Upper lobe of left lung (tissue), 6 donors: ENCODE results near the gene STARD9. TPM values are rescaled to one million over a fixed set of nuclear protein-coding genes. Genes with fewer than 3 reads are reported as not detected.
A peak's percentile ranks its signal among the peaks of the same experiment; 100 is the strongest.

Source experiments
- ATAC-seq, 2 donors: fragments of 200-7000 bp; cut with Tn5 transposase; one replicate each; pipeline ENCODE4 v1.9.1; 2022; ENCODE audit warnings: mild to moderate bottlenecking in 2 of 2, moderate library complexity in 2 of 2; ENCODE audit not compliant: low FRiP score in 2 of 2
- DNase-seq, 2 donors: peaks; one replicate each; pipeline ENCODE4 v3.0.0-alpha.2; 2019 to 2020
- H3K27ac ChIP-seq, 4 donors: fragments of 200-600 bp; sonication (generic); one replicate each; pipeline ENCODE4 v1.5.1; 2016 to 2019
- H3K27me3 ChIP-seq, 4 donors: fragments of 200-600 bp; sonication (generic); one replicate each; pipeline ENCODE4 v1.5.1; 2017 to 2019
- H3K36me3 ChIP-seq, 4 donors: fragments of 200-600 bp; sonication (generic); one replicate each; pipeline ENCODE4 v1.5.1; 2016 to 2019
- H3K4me1 ChIP-seq, 4 donors: fragments of 200-600 bp; sonication (generic); one replicate each; pipeline ENCODE4 v1.5.1; 2018 to 2019
- H3K4me3 ChIP-seq, 4 donors: fragments of 200-600 bp; sonication (generic); one replicate each; pipeline ENCODE4 v1.5.1; 2017 to 2019; ENCODE audit warnings: mild to moderate bottlenecking in 2 of 4, moderate library complexity in 1 of 4
- H3K9me3 ChIP-seq, 4 donors: fragments of 200-600 bp; sonication (generic); one replicate each; pipeline ENCODE4 v1.5.1; 2018 to 2019
- EP300 ChIP-seq, 4 donors: sonication (generic); formaldehyde crosslinking; IDR thresholded peaks; one replicate each; pipeline ENCODE4 v1.5.1; 2017; ENCODE audit warnings: antibody characterized with exemption in 4 of 4, control low read depth in 2 of 4
- POLR2A ChIP-seq, 4 donors: fragments of 450-650 bp; IDR thresholded peaks; one replicate each; pipeline ENCODE4 v1.5.1; 2016 to 2017; ENCODE audit warnings: antibody characterized with exemption in 4 of 4, mild to moderate bottlenecking in 2 of 4
- POLR2AphosphoS5 ChIP-seq, 2 donors: sonication (generic); formaldehyde crosslinking; IDR thresholded peaks; one replicate each; pipeline ENCODE4 v1.5.1; 2017; ENCODE audit warnings: antibody characterized with exemption in 2 of 2
- WGBS, 2 donors: methylation state at CpG; one replicate each; pipeline ENCODE4 v1.1.5; 2017 to 2018; 5-methylcytosine and 5-hydroxymethylcytosine counted together
- total RNA-seq, 6 donors: library from RNA; depleted of rRNA in 4 of 6; stranded (reverse); fragments of >200 nt in 4 of 6; gene quantifications; one replicate each; pipeline versions ENCODE4 v1.1.0 to v1.2.1, GENCODE V29; 2016 to 2021
- TF ChIP-seq, protein P1 (sequence below), 6 experiments: fragments of 450-650 bp in 4 of 6; fragments of 200-600 bp in 2 of 6; sonication (generic) in 2 of 6; IDR thresholded peaks; one replicate each; pipeline ENCODE4 v1.5.1; 2016 to 2019; ENCODE audit warnings: antibody characterized with exemption in 6 of 6
- donor health status: DM: no; HTN: no; CAD: no; lungs with moderate emphysema.
- donor health status: DM: no; HTN: yes; CAD: no; lungs with severe emphysema.

STARD9 gene
- total RNA-seq, 6 donors from 2014 or later, result 14.6 to 141 (median 28.8) TPM

DNA sequence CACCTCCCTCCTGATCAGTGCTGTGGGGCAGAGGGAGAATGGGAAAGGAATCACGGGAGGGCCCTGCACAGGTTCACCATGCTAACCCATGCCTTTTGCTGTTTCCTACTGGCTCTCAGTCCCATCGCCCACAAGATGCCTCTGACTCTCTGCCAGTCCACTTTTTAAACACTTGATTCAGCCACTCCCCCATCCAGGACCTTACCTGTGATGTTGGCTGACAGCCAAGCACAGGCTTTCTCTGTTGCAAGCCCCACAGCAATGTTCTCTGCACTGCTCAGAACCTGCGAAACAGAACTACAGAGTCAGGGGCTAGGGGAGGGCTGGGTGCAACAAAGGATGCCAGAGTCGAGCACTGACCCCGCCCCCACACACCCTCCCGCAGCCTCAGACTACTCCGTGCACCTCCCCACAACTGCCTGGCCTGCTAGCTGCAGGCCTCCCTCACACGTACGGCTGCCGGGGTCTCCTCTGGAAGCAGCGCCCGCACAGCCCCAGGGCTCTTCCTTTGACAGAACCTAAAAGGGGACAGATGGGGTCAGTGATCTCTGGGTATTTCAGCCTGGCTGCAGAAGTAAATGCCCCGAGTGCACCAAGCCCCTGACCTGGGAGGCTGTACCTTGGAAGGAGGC, 152.5 kb downstream of the STARD9 start:
- Histone ChIP-seq H3K36me3 (peaks cover 20 to 97% (median 86%) of the 10 kb centered on the region in 4 donors), H3K9me3 (no peaks in the 10 kb centered on the region), H3K27ac (no peak overlapping the region), H3K4me1 (peaks cover 0 to 15% (median 11%) of the 10 kb centered on the region in 4 donors), H3K4me3 (no peak overlapping the region), H3K27me3 (no peaks in the 10 kb centered on the region)
- DNase-seq, result peak; percentile 51 to 89
- ATAC-seq, result peak; percentile 23 to 71
- WGBS, 2 donors, result 78 to 82% methylated on average over 8 to 13 of the region's 13 CpGs
- TF ChIP-seq EP300 (IDR thresholded peaks at IDR 0.05) (no peak), POLR2A (IDR thresholded peaks at IDR 0.05) (no peak), POLR2AphosphoS5 (IDR thresholded peaks at IDR 0.05) (no peak)
- TF ChIP-seq, protein P1, sequence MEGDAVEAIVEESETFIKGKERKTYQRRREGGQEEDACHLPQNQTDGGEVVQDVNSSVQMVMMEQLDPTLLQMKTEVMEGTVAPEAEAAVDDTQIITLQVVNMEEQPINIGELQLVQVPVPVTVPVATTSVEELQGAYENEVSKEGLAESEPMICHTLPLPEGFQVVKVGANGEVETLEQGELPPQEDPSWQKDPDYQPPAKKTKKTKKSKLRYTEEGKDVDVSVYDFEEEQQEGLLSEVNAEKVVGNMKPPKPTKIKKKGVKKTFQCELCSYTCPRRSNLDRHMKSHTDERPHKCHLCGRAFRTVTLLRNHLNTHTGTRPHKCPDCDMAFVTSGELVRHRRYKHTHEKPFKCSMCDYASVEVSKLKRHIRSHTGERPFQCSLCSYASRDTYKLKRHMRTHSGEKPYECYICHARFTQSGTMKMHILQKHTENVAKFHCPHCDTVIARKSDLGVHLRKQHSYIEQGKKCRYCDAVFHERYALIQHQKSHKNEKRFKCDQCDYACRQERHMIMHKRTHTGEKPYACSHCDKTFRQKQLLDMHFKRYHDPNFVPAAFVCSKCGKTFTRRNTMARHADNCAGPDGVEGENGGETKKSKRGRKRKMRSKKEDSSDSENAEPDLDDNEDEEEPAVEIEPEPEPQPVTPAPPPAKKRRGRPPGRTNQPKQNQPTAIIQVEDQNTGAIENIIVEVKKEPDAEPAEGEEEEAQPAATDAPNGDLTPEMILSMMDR (IDR thresholded peaks at IDR 0.05), result no peak

DNA sequence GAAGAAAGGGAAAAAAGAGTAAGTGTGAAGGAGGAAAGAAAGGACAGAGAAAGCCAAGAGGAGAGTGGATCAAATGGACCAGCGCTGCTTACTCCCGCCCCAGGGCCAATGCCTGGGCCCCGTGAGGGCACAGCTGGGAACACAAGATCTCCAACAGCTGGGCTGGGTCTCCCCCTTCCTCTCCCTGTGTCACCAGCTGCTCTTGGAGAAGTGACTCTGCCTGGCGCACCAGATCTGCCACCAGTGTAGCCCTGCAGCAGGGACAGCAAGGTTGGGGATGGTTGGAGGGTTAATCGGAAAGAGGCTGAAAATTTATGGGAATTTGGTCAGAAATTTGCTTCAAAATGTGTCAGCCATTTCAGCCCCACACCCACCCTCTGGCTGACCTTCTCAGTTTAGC, 153.2 kb downstream of the STARD9 start:
- Histone ChIP-seq H3K4me1 (peaks cover 0 to 15% (median 11%) of the 10 kb centered on the region in 4 donors), H3K27ac (no peak overlapping the region), H3K27me3 (no peaks in the 10 kb centered on the region), H3K36me3 (peaks cover 22 to 97% (median 87%) of the 10 kb centered on the region in 4 donors), H3K4me3 (no peak overlapping the region), H3K9me3 (no peaks in the 10 kb centered on the region)
- ATAC-seq (no peak), DNase-seq (peak in 1 of 2 donors; percentile 34)
- TF ChIP-seq POLR2AphosphoS5 (IDR thresholded peaks at IDR 0.05) (no peak), POLR2A (IDR thresholded peaks at IDR 0.05) (no peak), EP300 (IDR thresholded peaks at IDR 0.05) (no peak)
- TF ChIP-seq, protein P1 (IDR thresholded peaks at IDR 0.05), result no peak
- 88 to 90% methylated on average over 5 of the region's 5 CpGs for WGBS, 2 donors

DNA sequence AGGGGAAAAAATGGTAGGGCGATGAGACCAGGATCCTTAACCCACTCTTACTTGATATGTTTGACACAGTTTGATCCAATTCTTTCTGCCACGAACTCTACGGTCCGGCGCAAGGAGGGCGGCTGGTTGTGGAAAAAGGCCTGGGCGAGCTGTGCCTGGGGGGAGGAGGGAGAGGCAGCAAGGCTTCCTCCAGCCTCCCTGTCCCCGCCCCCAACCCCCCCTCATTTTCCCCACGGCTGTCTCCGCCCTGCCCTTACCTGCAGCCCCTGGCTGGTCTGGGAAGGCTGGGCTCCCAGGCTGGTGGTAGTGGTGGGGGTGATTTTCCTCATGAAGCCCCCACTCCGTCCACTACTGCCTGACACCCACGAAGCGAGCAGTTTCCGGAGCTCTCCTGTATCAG, 153.6 kb downstream of the STARD9 start:
- 83 to 91% methylated on average over 11 to 14 of the region's 14 CpGs for WGBS, 2 donors
- ATAC-seq (no peak), DNase-seq (peak in 1 of 2 donors; percentile 22)
- Histone ChIP-seq H3K27me3 (no peaks in the 10 kb centered on the region), H3K27ac (no peak overlapping the region), H3K4me3 (no peak overlapping the region), H3K36me3 (peaks cover 26 to 97% (median 86%) of the 10 kb centered on the region in 4 donors), H3K4me1 (peaks cover 0 to 15% (median 11%) of the 10 kb centered on the region in 4 donors), H3K9me3 (no peaks in the 10 kb centered on the region)
- TF ChIP-seq EP300 (IDR thresholded peaks at IDR 0.05), result no peak
- TF ChIP-seq, protein P1 (IDR thresholded peaks at IDR 0.05), result no peak
- no peak for TF ChIP-seq POLR2AphosphoS5 (IDR thresholded peaks at IDR 0.05)
- TF ChIP-seq POLR2A (IDR thresholded peaks at IDR 0.05), result no peak

DNA sequence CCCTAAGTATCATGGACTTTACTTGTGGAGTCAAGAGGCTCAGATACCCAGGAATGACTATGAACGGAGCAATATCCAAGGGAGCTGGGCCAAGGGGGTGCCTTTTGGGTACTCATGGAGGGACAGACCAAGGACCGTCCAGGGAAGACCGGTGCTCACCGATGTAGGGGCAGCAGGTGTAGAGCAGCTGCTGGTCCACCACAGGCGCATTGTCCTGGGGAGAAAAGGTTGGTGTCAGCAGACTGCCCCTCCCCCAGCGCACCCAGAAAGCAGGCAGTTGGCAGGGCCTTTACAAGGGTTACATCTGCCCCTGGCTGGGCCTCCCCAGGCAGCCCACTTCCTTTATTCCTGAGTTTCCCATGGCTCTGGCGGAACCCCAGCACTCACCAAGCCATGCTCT, 154.0 kb downstream of the STARD9 start:
- H3K36me3 ChIP-seq, result peaks cover 28 to 97% (median 85%) of the 10 kb centered on the region in 4 donors

DNA sequence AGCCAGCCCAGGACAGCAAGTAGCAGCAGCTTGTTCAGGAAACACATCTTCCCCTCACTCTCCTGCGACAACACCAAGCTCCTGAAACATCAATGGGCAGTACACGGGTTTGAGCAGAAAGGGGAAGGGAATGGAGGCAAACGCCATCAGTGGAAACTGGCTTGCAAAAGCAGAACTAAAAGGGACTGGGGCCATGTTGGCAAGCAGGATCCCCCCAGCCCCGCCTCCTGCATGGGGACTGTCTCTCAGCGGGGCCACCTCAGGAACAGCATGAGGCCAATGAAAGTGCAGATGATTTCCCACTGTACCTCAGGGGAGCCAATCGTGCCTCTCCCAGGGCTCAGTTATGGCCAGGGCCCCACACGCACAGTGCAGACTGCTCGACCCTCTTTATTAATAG, 154.7 kb downstream of the STARD9 start:
- 85 to 92% methylated on average over 5 to 8 of the region's 8 CpGs for WGBS, 2 donors
- H3K27me3 ChIP-seq, result no peaks in the 10 kb centered on the region
- peaks cover 0 to 18% (median 11%) of the 10 kb centered on the region in 4 donors for H3K4me1 ChIP-seq
- H3K4me3 ChIP-seq, result no peak overlapping the region
- peaks cover 26 to 97% (median 80%) of the 10 kb centered on the region in 4 donors for H3K36me3 ChIP-seq
- DNase-seq (peak in 1 of 2 donors; percentile 26), ATAC-seq (no peak)
- H3K27ac ChIP-seq, result no peak overlapping the region
- no peaks in the 10 kb centered on the region for H3K9me3 ChIP-seq
- no peak for TF ChIP-seq EP300 (IDR thresholded peaks at IDR 0.05)
- TF ChIP-seq POLR2AphosphoS5 (IDR thresholded peaks at IDR 0.05), result no peak
- TF ChIP-seq POLR2A (IDR thresholded peaks at IDR 0.05), result no peak
- TF ChIP-seq, protein P1 (IDR thresholded peaks at IDR 0.05), result no peak

More for the DNA sequence above, 154.0 kb downstream of the STARD9 start:
- 86 to 91% methylated on average over 1 to 6 of the region's 7 CpGs for WGBS, 2 donors
- peaks cover 0 to 15% (median 11%) of the 10 kb centered on the region in 4 donors for H3K4me1 ChIP-seq
- H3K9me3 ChIP-seq, result no peaks in the 10 kb centered on the region
- H3K27ac ChIP-seq, result no peak overlapping the region
- no peak for ATAC-seq
- no peaks in the 10 kb centered on the region for H3K27me3 ChIP-seq
- DNase-seq, result no peak
- no peak for TF ChIP-seq EP300 (IDR thresholded peaks at IDR 0.05)
- H3K4me3 ChIP-seq, result no peak overlapping the region
